ENCODE measurements around the gene RFX2.

RFX2 gene

GRCh38 chr19:6038634-6039405 lies 71.5 kb downstream of the RFX2 start:
- Histone ChIP-seq H3K9me3 (ENCODE audit: control extremely low read depth in 1 of 5, control insufficient read depth in 4 of 5, insufficient read depth in 2 of 5, low read depth in 1 of 5, low read length in 4 of 5) (no peaks in the 10 kb centered on the region), H3K4me1 (ENCODE audit: control extremely low read depth in 1 of 4, control insufficient read depth in 4 of 4, insufficient read depth in 4 of 4, low read length in 3 of 4) (no peaks in the 10 kb centered on the region), H3K36me3 (ENCODE audit: control insufficient read depth in 4 of 4, insufficient read depth in 4 of 4, low read length in 3 of 4) (peaks cover 3 to 60% (median 28%) of the 10 kb centered on the region in 4 experiments), H3K4me3 (ENCODE audit: control insufficient read depth in 1 of 7, extremely low read depth in 1 of 7, insufficient read depth in 4 of 7, low read depth in 2 of 7, low read length in 6 of 7) (no peak overlapping the region), H3K27ac (ENCODE audit: insufficient read depth in 1 of 2, low read depth in 1 of 2, low read length in 2 of 2, poor library complexity in 1 of 2, severe bottlenecking in 2 of 2) (no peak overlapping the region), H3K27me3 (replicated peaks in 2 of 5; ENCODE audit: control insufficient read depth in 4 of 5, insufficient read depth in 5 of 5, low read length in 4 of 5) (no peaks in the 10 kb centered on the region)
- CTCF ChIA-PET, result interaction anchor here (1.9 kb wide), 1 partner anchor 9 kb away, joined by 4 read pairs; no protein-coding TSS in a partner anchor
- no peak for DNase-seq
- POLR2A ChIA-PET, result no interaction called here
- WGBS (ENCODE audit: insufficient coverage), result 100% methylated on average over 3 of the region's 5 CpGs

GRCh38 chr19:6035026-6035425 lies 75.3 kb downstream of the RFX2 start:
- Histone ChIP-seq H3K36me3 (ENCODE audit: control insufficient read depth in 4 of 4, insufficient read depth in 4 of 4, low read length in 3 of 4) (peaks cover 3 to 35% (median 14%) of the 10 kb centered on the region in 4 experiments), H3K27ac (ENCODE audit: insufficient read depth in 1 of 2, low read depth in 1 of 2, low read length in 2 of 2, poor library complexity in 1 of 2, severe bottlenecking in 2 of 2) (no peak overlapping the region), H3K4me3 (ENCODE audit: control insufficient read depth in 1 of 7, extremely low read depth in 1 of 7, insufficient read depth in 4 of 7, low read depth in 2 of 7, low read length in 6 of 7) (no peak overlapping the region), H3K27me3 (replicated peaks in 2 of 5; ENCODE audit: control insufficient read depth in 4 of 5, insufficient read depth in 5 of 5, low read length in 4 of 5) (no peaks in the 10 kb centered on the region), H3K9me3 (ENCODE audit: control extremely low read depth in 1 of 5, control insufficient read depth in 4 of 5, insufficient read depth in 2 of 5, low read depth in 1 of 5, low read length in 4 of 5) (no peaks in the 10 kb centered on the region), H3K4me1 (ENCODE audit: control extremely low read depth in 1 of 4, control insufficient read depth in 4 of 4, insufficient read depth in 4 of 4, low read length in 3 of 4) (no peaks in the 10 kb centered on the region)
- no peak for DNase-seq
- CTCF ChIA-PET, result interaction anchor here (1.8 kb wide), 1 partner anchor 12 kb away, joined by 6 read pairs; no protein-coding TSS in a partner anchor
- POLR2A ChIA-PET, result interaction anchor here (0.6 kb wide), 1 partner anchor 611 kb away, joined by 7 read pairs; no protein-coding TSS in a partner anchor
- WGBS (ENCODE audit: insufficient coverage), result 100% methylated on average over 2 of the region's 3 CpGs

GRCh38 chr19:6034512-6034911 lies 75.8 kb downstream of the RFX2 start:
- WGBS (ENCODE audit: insufficient coverage), result 100% methylated on average over 4 of the region's 4 CpGs
- ChIA-PET POLR2A (interaction anchor here (0.6 kb wide), 1 partner anchor 612 kb away, joined by 7 read pairs; no protein-coding TSS in a partner anchor), CTCF (interaction anchor here (1.8 kb wide), 1 partner anchor 13 kb away, joined by 6 read pairs; no protein-coding TSS in a partner anchor)
- no peaks in the 10 kb centered on the region for H3K27me3 ChIP-seq (replicated peaks in 2 of 5; ENCODE audit: control insufficient read depth in 4 of 5, insufficient read depth in 5 of 5, low read length in 4 of 5)
- H3K9me3 ChIP-seq (ENCODE audit: control extremely low read depth in 1 of 5, control insufficient read depth in 4 of 5, insufficient read depth in 2 of 5, low read depth in 1 of 5, low read length in 4 of 5), result peaks cover 0 to 5% (median 0%) of the 10 kb centered on the region in 5 experiments
- no peaks in the 10 kb centered on the region for H3K4me1 ChIP-seq (ENCODE audit: control extremely low read depth in 1 of 4, control insufficient read depth in 4 of 4, insufficient read depth in 4 of 4, low read length in 3 of 4)
- DNase-seq, result no peak
- peaks cover 3 to 35% (median 10%) of the 10 kb centered on the region in 4 experiments for H3K36me3 ChIP-seq (ENCODE audit: control insufficient read depth in 4 of 4, insufficient read depth in 4 of 4, low read length in 3 of 4)
- no peak overlapping the region for H3K27ac ChIP-seq (ENCODE audit: insufficient read depth in 1 of 2, low read depth in 1 of 2, low read length in 2 of 2, poor library complexity in 1 of 2, severe bottlenecking in 2 of 2)
- no peak overlapping the region for H3K4me3 ChIP-seq (ENCODE audit: control insufficient read depth in 1 of 7, extremely low read depth in 1 of 7, insufficient read depth in 4 of 7, low read depth in 2 of 7, low read length in 6 of 7)

GRCh38 chr19:6033744-6034264 lies 76.5 kb downstream of the RFX2 start:
- Histone ChIP-seq H3K27me3 (replicated peaks in 2 of 5; ENCODE audit: control insufficient read depth in 4 of 5, insufficient read depth in 5 of 5, low read length in 4 of 5) (no peaks in the 10 kb centered on the region), H3K36me3 (ENCODE audit: control insufficient read depth in 4 of 4, insufficient read depth in 4 of 4, low read length in 3 of 4) (peaks cover 3 to 28% (median 10%) of the 10 kb centered on the region in 4 experiments), H3K9me3 (ENCODE audit: control extremely low read depth in 1 of 5, control insufficient read depth in 4 of 5, insufficient read depth in 2 of 5, low read depth in 1 of 5, low read length in 4 of 5) (peaks cover 0 to 5% (median 0%) of the 10 kb centered on the region in 5 experiments), H3K4me1 (ENCODE audit: control extremely low read depth in 1 of 4, control insufficient read depth in 4 of 4, insufficient read depth in 4 of 4, low read length in 3 of 4) (no peaks in the 10 kb centered on the region), H3K4me3 (ENCODE audit: control insufficient read depth in 1 of 7, extremely low read depth in 1 of 7, insufficient read depth in 4 of 7, low read depth in 2 of 7, low read length in 6 of 7) (no peak overlapping the region), H3K27ac (ENCODE audit: insufficient read depth in 1 of 2, low read depth in 1 of 2, low read length in 2 of 2, poor library complexity in 1 of 2, severe bottlenecking in 2 of 2) (no peak overlapping the region)
- CTCF ChIA-PET, result interaction anchor here (0.6 to 1.8 kb wide), 3 partner anchors 12 to 546 kb away, joined by 4 to 6 read pairs (median 4); no protein-coding TSS in a partner anchor
- WGBS (ENCODE audit: insufficient coverage), result 100% methylated on average over 2 of the region's 4 CpGs
- POLR2A ChIA-PET, result interaction anchor here (0.6 kb wide), 1 partner anchor 174 kb away, joined by 3 read pairs; no protein-coding TSS in a partner anchor
- no peak for DNase-seq

GRCh38 chr19:6032827-6033226 lies 77.5 kb downstream of the RFX2 start:
- ChIA-PET POLR2A (no interaction called here), CTCF (interaction anchor here (1.4 kb wide), 1 partner anchor 11 kb away, joined by 4 read pairs; no protein-coding TSS in a partner anchor)
- WGBS (ENCODE audit: insufficient coverage), result 100% methylated on average over 5 of the region's 9 CpGs
- Histone ChIP-seq H3K27me3 (replicated peaks in 2 of 5; ENCODE audit: control insufficient read depth in 4 of 5, insufficient read depth in 5 of 5, low read length in 4 of 5) (no peaks in the 10 kb centered on the region), H3K27ac (ENCODE audit: insufficient read depth in 1 of 2, low read depth in 1 of 2, low read length in 2 of 2, poor library complexity in 1 of 2, severe bottlenecking in 2 of 2) (no peak overlapping the region), H3K36me3 (ENCODE audit: control insufficient read depth in 4 of 4, insufficient read depth in 4 of 4, low read length in 3 of 4) (peaks cover 3 to 25% (median 10%) of the 10 kb centered on the region in 4 experiments), H3K4me1 (ENCODE audit: control extremely low read depth in 1 of 4, control insufficient read depth in 4 of 4, insufficient read depth in 4 of 4, low read length in 3 of 4) (no peaks in the 10 kb centered on the region), H3K4me3 (ENCODE audit: control insufficient read depth in 1 of 7, extremely low read depth in 1 of 7, insufficient read depth in 4 of 7, low read depth in 2 of 7, low read length in 6 of 7) (no peak overlapping the region), H3K9me3 (ENCODE audit: control extremely low read depth in 1 of 5, control insufficient read depth in 4 of 5, insufficient read depth in 2 of 5, low read depth in 1 of 5, low read length in 4 of 5) (peaks cover 0 to 5% (median 0%) of the 10 kb centered on the region in 5 experiments)
- DNase-seq, result no peak

GRCh38 chr19:6032381-6032780 lies 77.9 kb downstream of the RFX2 start:
- DNase-seq, result no peak
- H3K4me1 ChIP-seq (ENCODE audit: control extremely low read depth in 1 of 4, control insufficient read depth in 4 of 4, insufficient read depth in 4 of 4, low read length in 3 of 4), result no peaks in the 10 kb centered on the region
- no peak overlapping the region for H3K27ac ChIP-seq (ENCODE audit: insufficient read depth in 1 of 2, low read depth in 1 of 2, low read length in 2 of 2, poor library complexity in 1 of 2, severe bottlenecking in 2 of 2)
- CTCF ChIA-PET, result no interaction called here
- no peak overlapping the region for H3K4me3 ChIP-seq (ENCODE audit: control insufficient read depth in 1 of 7, extremely low read depth in 1 of 7, insufficient read depth in 4 of 7, low read depth in 2 of 7, low read length in 6 of 7)
- POLR2A ChIA-PET, result no interaction called here
- 89% methylated on average over 2 of the region's 4 CpGs for WGBS (ENCODE audit: insufficient coverage)
- no peaks in the 10 kb centered on the region for H3K27me3 ChIP-seq (replicated peaks in 2 of 5; ENCODE audit: control insufficient read depth in 4 of 5, insufficient read depth in 5 of 5, low read length in 4 of 5)
- H3K9me3 ChIP-seq (ENCODE audit: control extremely low read depth in 1 of 5, control insufficient read depth in 4 of 5, insufficient read depth in 2 of 5, low read depth in 1 of 5, low read length in 4 of 5), result peaks cover 0 to 5% (median 0%) of the 10 kb centered on the region in 5 experiments
- peaks cover 3 to 23% (median 7%) of the 10 kb centered on the region in 4 experiments for H3K36me3 ChIP-seq (ENCODE audit: control insufficient read depth in 4 of 4, insufficient read depth in 4 of 4, low read length in 3 of 4)

- CTCF ChIA-PET, result no interaction called here
- H3K4me1 ChIP-seq (ENCODE audit: control extremely low read depth in 1 of 4, control insufficient read depth in 4 of 4, insufficient read depth in 4 of 4, low read length in 3 of 4), result no peaks in the 10 kb centered on the region
- peaks cover 0 to 5% (median 0%) of the 10 kb centered on the region in 5 experiments for H3K9me3 ChIP-seq (ENCODE audit: control extremely low read depth in 1 of 5, control insufficient read depth in 4 of 5, insufficient read depth in 2 of 5, low read depth in 1 of 5, low read length in 4 of 5)
- DNase-seq, result no peak
- POLR2A ChIA-PET, result no interaction called here
- H3K27me3 ChIP-seq (replicated peaks in 2 of 5; ENCODE audit: control insufficient read depth in 4 of 5, insufficient read depth in 5 of 5, low read length in 4 of 5), result no peaks in the 10 kb centered on the region
- H3K27ac ChIP-seq (ENCODE audit: insufficient read depth in 1 of 2, low read depth in 1 of 2, low read length in 2 of 2, poor library complexity in 1 of 2, severe bottlenecking in 2 of 2), result no peak overlapping the region
- 95% methylated on average over 2 of the region's 3 CpGs for WGBS (ENCODE audit: insufficient coverage)
- H3K4me3 ChIP-seq (ENCODE audit: control insufficient read depth in 1 of 7, extremely low read depth in 1 of 7, insufficient read depth in 4 of 7, low read depth in 2 of 7, low read length in 6 of 7), result no peak overlapping the region
- H3K36me3 ChIP-seq (ENCODE audit: control insufficient read depth in 4 of 4, insufficient read depth in 4 of 4, low read length in 3 of 4), result peaks cover 5 to 33% (median 12%) of the 10 kb centered on the region in 4 experiments
Measured at GRCh38 chr19:6030214-6030507, 80.1 kb downstream of the RFX2 start.
